Measurements from ENCODE around the gene SMTN.
"Not testable (repeated sequence)": the region's sequence is repeated elsewhere in the genome, so short reads cannot be mapped to it uniquely, and the experiment has no call there.

The SMTN gene

GRCh38 chr22:31106001-31106571 lies 25.0 kb downstream of the SMTN start:
- DNase-seq: no peak

GRCh38 chr22:31106731-31107177 lies 25.6 kb downstream of the SMTN start:
- no peak for DNase-seq

GRCh38 chr22:31107178-31107893 lies 26.2 kb downstream of the SMTN start, which contains the start of gene SELENOM:
SELENOM (minus strand) TSS chr22:31107568; CDS start chr22:31107505, 63 bp downstream.
- no peak for DNase-seq

GRCh38 chr22:31107894-31108218 lies 26.7 kb downstream of the SMTN start:
- no peak for DNase-seq

- DNase-seq: not testable (repeated sequence)
Observed at GRCh38 chr22:31112547-31113091, 31.5 kb downstream of the SMTN start.

- DNase-seq: no peak
Observed at GRCh38 chr22:31118046-31118820, 37.1 kb downstream of the SMTN start.

- DNase-seq: no peak
Observed at GRCh38 chr22:31119026-31119717, 38.1 kb downstream of the SMTN start.

- DNase-seq: no peak
Observed at GRCh38 chr22:31120230-31120629, 39.1 kb downstream of the SMTN start.

GRCh38 chr22:31120642-31121041 lies 39.5 kb downstream of the SMTN start:
- no peak for DNase-seq

GRCh38 chr22:31121403-31121802 lies 40.3 kb downstream of the SMTN start:
- DNase-seq: no peak

GRCh38 chr22:31122196-31122531 lies 41.0 kb downstream of the SMTN start:
- DNase-seq: no peak

GRCh38 chr22:31122532-31123291 lies 41.6 kb downstream of the SMTN start, which contains the start of gene INPP5J:
INPP5J (plus strand) TSS chr22:31122966; CDS start chr22:31123015, 49 bp downstream.
- DNase-seq: no peak

- no peak for DNase-seq
Observed at GRCh38 chr22:31123292-31123602, 42.1 kb downstream of the SMTN start.

- no peak for DNase-seq
Observed at GRCh38 chr22:31124290-31124689, 43.2 kb downstream of the SMTN start.

GRCh38 chr22:31124811-31125465 lies 43.8 kb downstream of the SMTN start:
- DNase-seq: no peak

GRCh38 chr22:31125521-31126117 lies 44.5 kb downstream of the SMTN start:
- DNase-seq: no peak

- no peak for DNase-seq
Observed at GRCh38 chr22:31126128-31126868, 45.2 kb downstream of the SMTN start.

- no peak for DNase-seq
Observed at GRCh38 chr22:31126869-31127175, 45.7 kb downstream of the SMTN start.

GRCh38 chr22:31127181-31127772 lies 46.2 kb downstream of the SMTN start:
- no peak for DNase-seq

GRCh38 chr22:31128156-31128555 lies 47.0 kb downstream of the SMTN start:
- no peak for DNase-seq

GRCh38 chr22:31130873-31131272 lies 49.8 kb downstream of the SMTN start:
- no peak for DNase-seq

All from cortex of kidney (tissue), 1 donor.